Activated CD4-positive, CD25-positive, alpha-beta regulatory T cell treated with anti-CD3 and anti-CD28 coated beads, Interleukin-2, amount 50 U/mL, for 72 hours (primary cell): ENCODE measurements around the gene MCCD1.

Source experiments
- DNase-seq: peaks from one replicate; pipeline ENCODE4 v3.0.0; 2021

MCCD1 gene

GRCh38 chr6:31513456-31514165 is 15.2 kb upstream of the MCCD1 start:
- DNase-seq: no peak

- DNase-seq: no peak
These were observed 6.9 kb upstream of the MCCD1 start for GRCh38 chr6:31521835-31522234.

- no peak for DNase-seq
These were observed 3.2 kb upstream of the MCCD1 start for GRCh38 chr6:31525553-31525931.

GRCh38 chr6:31525932-31526591 is 2.7 kb upstream of the MCCD1 start:
- no peak for DNase-seq

- no peak for DNase-seq
These were observed 420 bp upstream of the MCCD1 start for GRCh38 chr6:31528307-31528777.

- DNase-seq: no peak
These were observed 778 bp downstream of the MCCD1 start for GRCh38 chr6:31529329-31530150.

GRCh38 chr6:31530659-31531058 is 1.9 kb downstream of the MCCD1 start:
- DNase-seq: no peak

GRCh38 chr6:31531162-31531561 is 2.4 kb downstream of the MCCD1 start:
- DNase-seq: no peak

- DNase-seq: no peak
These were observed 3.2 kb downstream of the MCCD1 start for GRCh38 chr6:31531771-31532643.

GRCh38 chr6:31532644-31533454 is 4.1 kb downstream of the MCCD1 start:
- DNase-seq: no peak

GRCh38 chr6:31533455-31533841 is 4.7 kb downstream of the MCCD1 start:
- no peak for DNase-seq

- no peak for DNase-seq
These were observed 5.2 kb downstream of the MCCD1 start for GRCh38 chr6:31534011-31534410.

- no peak for DNase-seq
These were observed 5.8 kb downstream of the MCCD1 start for GRCh38 chr6:31534521-31535040.

GRCh38 chr6:31535538-31536324 is 7.0 kb downstream of the MCCD1 start:
- DNase-seq: no peak

GRCh38 chr6:31538805-31539400 is 10.1 kb downstream of the MCCD1 start:
- DNase-seq: no peak

GRCh38 chr6:31540640-31541039 is 11.9 kb downstream of the MCCD1 start:
- DNase-seq: no peak

- DNase-seq: peak; percentile 69
These were observed 12.4 kb downstream of the MCCD1 start for GRCh38 chr6:31541059-31541657.

GRCh38 chr6:31541658-31542521 is 13.1 kb downstream of the MCCD1 start, which contains the start of gene DDX39B:
Gene DDX39B (minus strand): TSS chr6:31542003. CDS start chr6:31540532, 1,471 bp downstream.
- peak; percentile 88 for DNase-seq

- no peak for DNase-seq
These were observed 14.9 kb downstream of the MCCD1 start for GRCh38 chr6:31543639-31544038.
